HG02759 (cell line): Measurements from ENCODE around the gene LAMB4.

ENCODE experiments used
- ATAC-seq: cut with Tn5 transposase; IDR thresholded peaks from one replicate; pipeline ENCODE4 v1.9.1; 2021; ENCODE audit warnings: mild to moderate bottlenecking, moderate library complexity; ENCODE audit not compliant: unreplicated experiment

The LAMB4 gene

GRCh38 chr7:108130261-108130660, at the start of gene LAMB4:
TSS of gene LAMB4 (minus strand) at chr7:108130361. CDS start at chr7:108123164, 7,197 bp downstream.
- no peak for ATAC-seq

GRCh38 chr7:108178398-108178797, 48.2 kb upstream of the LAMB4 start:
- no peak for ATAC-seq

- no peak for ATAC-seq
These were observed 41.0 kb upstream of the LAMB4 start for GRCh38 chr7:108171164-108171563.

GRCh38 chr7:108170251-108170650, 40.1 kb upstream of the LAMB4 start:
- no peak for ATAC-seq

GRCh38 chr7:108167460-108167859, 37.3 kb upstream of the LAMB4 start:
- no peak for ATAC-seq

- no peak for ATAC-seq
These were observed 36.5 kb upstream of the LAMB4 start for GRCh38 chr7:108166687-108167086.

- no peak for ATAC-seq
These were observed 35.6 kb upstream of the LAMB4 start for GRCh38 chr7:108165723-108166122.

- no peak for ATAC-seq
These were observed 34.8 kb upstream of the LAMB4 start for GRCh38 chr7:108164946-108165345.

GRCh38 chr7:108164342-108164741, 34.2 kb upstream of the LAMB4 start:
- no peak for ATAC-seq

- no peak for ATAC-seq
These were observed 28.6 kb upstream of the LAMB4 start for GRCh38 chr7:108158776-108159175.

GRCh38 chr7:108157606-108158335, 27.6 kb upstream of the LAMB4 start:
- ATAC-seq, result no peak

- ATAC-seq, result no peak
These were observed 26.9 kb upstream of the LAMB4 start for GRCh38 chr7:108156897-108157605.

GRCh38 chr7:108152198-108152597, 22.0 kb upstream of the LAMB4 start:
- ATAC-seq, result no peak

GRCh38 chr7:108149908-108150307, 19.7 kb upstream of the LAMB4 start:
- ATAC-seq, result no peak

GRCh38 chr7:108149119-108149518, 19.0 kb upstream of the LAMB4 start:
- ATAC-seq, result no peak

- ATAC-seq, result no peak
These were observed 16.9 kb upstream of the LAMB4 start for GRCh38 chr7:108147031-108147563.

GRCh38 chr7:108146070-108146842, 16.1 kb upstream of the LAMB4 start:
- peak; percentile 54 for ATAC-seq

- no peak for ATAC-seq
These were observed 15.2 kb upstream of the LAMB4 start for GRCh38 chr7:108145401-108145800.

GRCh38 chr7:108144931-108145330, 14.8 kb upstream of the LAMB4 start:
- ATAC-seq, result no peak

- ATAC-seq, result no peak
These were observed 13.7 kb upstream of the LAMB4 start for GRCh38 chr7:108143658-108144420.
